ENCODE data around the gene POLDIP3.

DNA sequence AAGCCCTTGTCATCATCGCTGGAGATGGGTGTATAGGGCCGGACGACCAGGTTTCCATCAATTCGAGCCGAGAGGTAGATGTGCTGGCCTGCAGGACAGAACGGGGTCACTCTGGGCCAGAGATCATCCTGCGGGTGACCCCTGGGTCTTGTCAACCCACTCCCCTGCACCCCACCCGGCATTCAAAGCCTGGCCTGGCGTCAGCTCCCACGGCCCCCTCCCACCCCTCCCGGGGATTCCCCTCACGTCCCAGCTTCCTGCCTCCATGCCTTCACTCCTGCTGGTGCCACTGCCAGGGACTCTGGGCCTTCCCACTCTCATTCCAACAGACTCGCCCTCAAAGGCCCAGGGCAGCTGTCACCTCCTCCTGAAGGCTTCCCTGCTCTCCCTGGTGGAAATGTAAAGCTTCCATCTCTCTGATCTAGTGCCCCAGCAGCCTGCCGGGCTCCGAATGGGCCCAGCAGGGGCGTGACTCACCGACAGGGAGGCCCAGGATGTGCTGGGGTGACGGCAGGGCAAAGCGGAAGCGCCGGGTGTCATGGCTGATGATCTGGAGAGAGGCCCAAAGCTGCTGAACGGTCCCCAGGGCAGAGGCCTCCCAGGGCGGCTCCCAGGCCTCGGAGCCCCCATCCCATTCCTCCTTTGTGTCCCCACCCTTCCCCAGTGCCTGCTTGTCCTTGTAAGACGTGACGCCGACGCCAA lies 16.4 kb upstream of the POLDIP3 start:
- TF ChIP-seq POLR2A (IDR thresholded peaks at IDR 0.05; ENCODE audit: low read depth, low read length) (no peak), RFX5 (IDR thresholded peaks at IDR 0.05; ENCODE audit: low read depth, low read length) (no peak), SMC3 (IDR thresholded peaks at IDR 0.05; ENCODE audit: low read depth, low read length) (no peak), FOS (IDR thresholded peaks at IDR 0.05; ENCODE audit: low read depth, low read length) (no peak), MXI1 (IDR thresholded peaks at IDR 0.05; ENCODE audit: borderline replicate concordance, low read depth, low read length) (no peak), RCOR1 (IDR thresholded peaks at IDR 0.05; ENCODE audit: insufficient replicate concordance, low read length) (no peak), BHLHE40 (IDR thresholded peaks at IDR 0.05; ENCODE audit: low read depth, low read length) (no peak), RAD21 (IDR thresholded peaks at IDR 0.05; ENCODE audit: low read length) (no peak)
- TF ChIP-seq, protein P1, sequence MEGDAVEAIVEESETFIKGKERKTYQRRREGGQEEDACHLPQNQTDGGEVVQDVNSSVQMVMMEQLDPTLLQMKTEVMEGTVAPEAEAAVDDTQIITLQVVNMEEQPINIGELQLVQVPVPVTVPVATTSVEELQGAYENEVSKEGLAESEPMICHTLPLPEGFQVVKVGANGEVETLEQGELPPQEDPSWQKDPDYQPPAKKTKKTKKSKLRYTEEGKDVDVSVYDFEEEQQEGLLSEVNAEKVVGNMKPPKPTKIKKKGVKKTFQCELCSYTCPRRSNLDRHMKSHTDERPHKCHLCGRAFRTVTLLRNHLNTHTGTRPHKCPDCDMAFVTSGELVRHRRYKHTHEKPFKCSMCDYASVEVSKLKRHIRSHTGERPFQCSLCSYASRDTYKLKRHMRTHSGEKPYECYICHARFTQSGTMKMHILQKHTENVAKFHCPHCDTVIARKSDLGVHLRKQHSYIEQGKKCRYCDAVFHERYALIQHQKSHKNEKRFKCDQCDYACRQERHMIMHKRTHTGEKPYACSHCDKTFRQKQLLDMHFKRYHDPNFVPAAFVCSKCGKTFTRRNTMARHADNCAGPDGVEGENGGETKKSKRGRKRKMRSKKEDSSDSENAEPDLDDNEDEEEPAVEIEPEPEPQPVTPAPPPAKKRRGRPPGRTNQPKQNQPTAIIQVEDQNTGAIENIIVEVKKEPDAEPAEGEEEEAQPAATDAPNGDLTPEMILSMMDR (conservative IDR thresholded peaks at IDR 0.05; ENCODE audit: low read depth, low read length) = no peak
- TF ChIP-seq, protein P2, sequence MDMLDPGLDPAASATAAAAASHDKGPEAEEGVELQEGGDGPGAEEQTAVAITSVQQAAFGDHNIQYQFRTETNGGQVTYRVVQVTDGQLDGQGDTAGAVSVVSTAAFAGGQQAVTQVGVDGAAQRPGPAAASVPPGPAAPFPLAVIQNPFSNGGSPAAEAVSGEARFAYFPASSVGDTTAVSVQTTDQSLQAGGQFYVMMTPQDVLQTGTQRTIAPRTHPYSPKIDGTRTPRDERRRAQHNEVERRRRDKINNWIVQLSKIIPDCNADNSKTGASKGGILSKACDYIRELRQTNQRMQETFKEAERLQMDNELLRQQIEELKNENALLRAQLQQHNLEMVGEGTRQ (IDR thresholded peaks at IDR 0.05; ENCODE audit: low read depth, low read length) = no peak
